A549 treated with Hydrocortisone at 1 μM for 4 hours (cell line): ENCODE results near the gene ARF3. TPM values are rescaled to one million over a fixed set of nuclear protein-coding genes. Genes with fewer than 3 reads are reported as not detected.

Experiments used
- total RNA-seq: library from RNA; stranded (reverse); fragments of 200-300 nt; extraction: Qiagen RNA extraction; gene quantifications from 5 replicates; pipeline ENCODE4 v1.2.3, GENCODE V29; 2022

ARF3 gene
- 124 to 156 TPM (median 151 TPM) in 5 replicates for total RNA-seq

GRCh38 chr12:48957141-48958048, at the start of gene ARF3:
Gene ARF3, minus strand, starts transcription at chr12:48957487. Its CDS starts 16,392 bp downstream, at chr12:48941095.

GRCh38 chr12:48999371-49000131, 42.3 kb upstream of the ARF3 start, which contains the start of gene DDN:
Gene DDN, minus strand, starts transcription at chr12:48999375. Its CDS starts 88 bp downstream, at chr12:48999287.

GRCh38 chr12:48978291-48978740, 21.0 kb upstream of the ARF3 start, which contains the start of gene WNT1:
Gene WNT1, plus strand, starts transcription at chr12:48978322. Its CDS starts 329 bp downstream, at chr12:48978651.

GRCh38 chr12:48925304-48926011, 31.8 kb downstream of the ARF3 start, which contains the start of gene FKBP11:
Gene FKBP11, minus strand, starts transcription at chr12:48925492. Its CDS starts 64 bp downstream, at chr12:48925428.

Other genes with a start within 250 kb of the ARF3 start
- 11.6 to 16.9 TPM (median 13.6 TPM) in 5 replicates for gene CCNT1, start 240.8 kb downstream of the ARF3 start, total RNA-seq
- 9.9 to 14.6 TPM (median 12.8 TPM) in 5 replicates for gene ADCY6, start 168.4 kb downstream of the ARF3 start, total RNA-seq
- 31.1 to 39.6 TPM (median 34.9 TPM) in 5 replicates for gene CACNB3, start 139.0 kb downstream of the ARF3 start, total RNA-seq
- gene DDX23, start 105.3 kb downstream of the ARF3 start, total RNA-seq = 74.2 to 96.4 TPM (median 76.2 TPM) in 5 replicates
- 4.3 to 5.7 TPM (median 5.0 TPM) in 5 replicates for gene RND1, start 91.6 kb downstream of the ARF3 start, total RNA-seq
- gene FKBP11, start 32.0 kb downstream of the ARF3 start, total RNA-seq = 45.1 to 61.0 TPM (median 59.0 TPM) in 5 replicates
- gene WNT10B, start 14.2 kb upstream of the ARF3 start, total RNA-seq = 1.8 to 2.3 TPM (median 2.0 TPM) in 5 replicates
- gene WNT1, start 20.8 kb upstream of the ARF3 start, total RNA-seq = 0.07 to 0.15 TPM (median 0.12 TPM) in 5 replicates
- 0.62 to 0.75 TPM (median 0.68 TPM) in 5 replicates for gene DDN, start 41.9 kb upstream of the ARF3 start, total RNA-seq
- gene PRKAG1, start 61.3 kb upstream of the ARF3 start, total RNA-seq = 39.3 to 49.0 TPM (median 41.1 TPM) in 5 replicates
- 30.6 to 49.0 TPM (median 33.5 TPM) in 5 replicates for gene KMT2D, start 103.3 kb upstream of the ARF3 start, total RNA-seq
- 3.2 to 4.9 TPM (median 4.6 TPM) in 5 replicates for gene RHEBL1, start 112.5 kb upstream of the ARF3 start, total RNA-seq
- gene DHH, start 137.3 kb upstream of the ARF3 start, total RNA-seq = 0.03 TPM in 1 of 5 replicates, not detected in the others
- 13.4 to 15.4 TPM (median 14.5 TPM) in 5 replicates for gene LMBR1L, start 153.4 kb upstream of the ARF3 start, total RNA-seq
- gene TUBA1B, start 173.9 kb upstream of the ARF3 start, total RNA-seq = 2,285 to 2,528 TPM (median 2,417 TPM) in 5 replicates
- 182 to 235 TPM (median 228 TPM) in 5 replicates for gene TUBA1A, start 231.6 kb upstream of the ARF3 start, total RNA-seq